Neural progenitor cell (in vitro differentiated cells): ENCODE results near the gene SLC23A1.

Source experiments
- CTCF ChIP-seq: fragments of 200-600 bp; sonication (generic); IDR thresholded peaks from 2 replicates; pipeline ENCODE4 v1.5.1; 2017; ENCODE audit warnings: antibody characterized with exemption, mild to moderate bottlenecking
- EZH2 ChIP-seq: fragments of 200-600 bp; sonication (generic); IDR thresholded peaks from 2 replicates; pipeline ENCODE4 v1.6.1; 2017; ENCODE audit warnings: antibody characterized with exemption, mild to moderate bottlenecking, moderate library complexity

- TF ChIP-seq CTCF (no peak), EZH2 (no peak)
Observed at GRCh38 chr5:139415221-139415861, 32.2 kb upstream of the SLC23A1 start.
